ENCODE results near the gene PTPRD.

The PTPRD gene

GRCh38 chr9:9847750-9848149 lies 765.1 kb downstream of the PTPRD start:
- no peak for DNase-seq

DNA sequence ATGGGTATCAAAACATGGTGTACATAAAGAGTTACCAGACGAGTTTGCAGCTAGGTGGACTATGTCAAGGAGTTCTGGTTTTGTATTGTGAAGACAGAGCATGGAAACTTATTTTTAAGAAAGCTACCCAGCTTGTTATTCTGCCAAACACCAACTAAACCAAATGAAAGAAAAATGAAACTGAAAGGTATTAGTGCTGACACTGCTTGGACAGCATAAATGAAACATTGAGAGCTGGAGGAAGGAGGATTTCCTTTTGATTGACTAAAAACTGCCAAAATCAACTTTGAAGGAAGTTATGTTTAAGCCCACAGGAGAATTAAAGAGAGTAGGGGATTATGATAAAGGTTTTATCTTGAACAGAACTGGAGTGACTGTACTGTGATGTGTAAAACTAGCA lies 766.2 kb downstream of the PTPRD start:
- no peak for DNase-seq

DNA sequence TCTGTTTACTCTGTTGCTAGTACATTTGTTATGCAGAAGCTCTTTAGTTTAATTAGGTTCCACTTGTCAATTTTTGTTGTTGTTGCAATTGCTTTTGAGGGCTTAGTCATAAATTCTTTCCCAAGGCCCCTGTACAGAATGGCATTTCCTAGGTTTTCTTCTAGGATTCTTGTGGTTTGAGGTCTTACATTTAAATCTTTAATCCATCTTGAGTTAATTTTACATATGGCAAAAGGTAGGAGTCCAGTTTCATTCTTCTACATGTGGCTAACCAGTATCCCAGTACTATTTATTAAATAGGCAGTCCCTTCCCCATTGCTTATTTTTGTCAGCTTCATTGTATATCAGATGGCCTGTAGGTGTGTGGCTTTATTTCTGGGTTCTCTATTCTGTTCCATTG lies 792.4 kb downstream of the PTPRD start:
- DNase-seq: no peak

GRCh38 chr9:9819886-9820285 lies 792.9 kb downstream of the PTPRD start:
- DNase-seq: no peak

DNA sequence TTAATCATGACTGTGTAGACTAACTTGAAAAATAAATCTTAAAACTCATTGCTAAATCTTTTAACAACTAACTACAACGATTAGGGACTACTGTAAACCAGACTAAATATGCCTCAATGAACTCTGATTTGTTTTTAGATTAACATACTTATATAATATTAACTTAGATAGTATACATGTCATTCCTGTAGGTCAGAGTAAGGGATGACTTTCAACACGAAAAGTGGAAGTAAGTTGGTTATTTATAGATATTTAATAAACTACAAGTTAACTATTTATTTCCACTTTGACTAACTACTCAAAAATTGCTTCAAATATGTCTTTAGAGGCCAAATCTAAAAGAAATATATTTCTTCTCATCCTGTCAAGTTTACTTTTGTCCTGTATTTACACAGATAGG lies 795.6 kb downstream of the PTPRD start:
- DNase-seq: no peak

- no peak for DNase-seq
Observed at GRCh38 chr9:9804109-9804508, 808.7 kb downstream of the PTPRD start.

DNA sequence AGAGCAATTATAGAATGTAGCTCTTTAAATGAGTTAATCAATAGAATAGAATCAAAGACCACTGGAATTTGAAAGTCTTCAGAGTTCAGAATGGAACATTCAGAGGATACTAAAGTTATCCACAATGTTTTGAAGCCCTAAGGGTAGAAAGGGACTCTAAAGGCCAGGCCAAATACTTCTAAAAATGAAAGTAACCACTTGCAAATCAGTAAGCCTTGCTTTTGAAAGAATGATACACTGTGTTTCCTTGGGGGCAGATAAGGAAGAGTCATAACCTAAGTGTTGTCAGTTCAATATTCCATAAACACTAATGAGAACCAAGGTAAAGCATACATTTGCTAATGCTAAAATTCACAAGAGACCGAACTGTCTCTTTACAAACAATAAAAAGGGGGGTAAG lies 813.5 kb downstream of the PTPRD start:
- DNase-seq: no peak

GRCh38 chr9:9792144-9792857 lies 820.5 kb downstream of the PTPRD start:
- no peak for DNase-seq

DNA sequence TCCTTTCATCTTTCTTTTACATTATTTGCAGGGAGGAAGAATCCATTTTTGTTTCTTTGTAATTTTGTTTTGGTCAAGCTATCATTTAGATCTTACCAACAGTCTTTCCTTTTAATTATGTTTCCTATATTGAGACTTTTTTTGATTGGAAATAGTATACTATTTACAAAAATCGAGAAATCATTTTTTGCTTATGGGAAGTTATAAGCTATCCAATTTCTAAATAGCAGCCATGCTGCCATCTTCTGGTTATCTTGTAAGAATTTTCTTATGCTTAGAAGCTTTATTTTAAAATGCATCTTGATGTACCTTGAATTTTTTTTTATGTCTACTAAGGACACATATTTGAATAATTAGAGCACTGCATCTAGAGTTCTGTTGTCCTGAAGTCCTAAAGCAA lies 821.2 kb downstream of the PTPRD start:
- DNase-seq: no peak

DNA sequence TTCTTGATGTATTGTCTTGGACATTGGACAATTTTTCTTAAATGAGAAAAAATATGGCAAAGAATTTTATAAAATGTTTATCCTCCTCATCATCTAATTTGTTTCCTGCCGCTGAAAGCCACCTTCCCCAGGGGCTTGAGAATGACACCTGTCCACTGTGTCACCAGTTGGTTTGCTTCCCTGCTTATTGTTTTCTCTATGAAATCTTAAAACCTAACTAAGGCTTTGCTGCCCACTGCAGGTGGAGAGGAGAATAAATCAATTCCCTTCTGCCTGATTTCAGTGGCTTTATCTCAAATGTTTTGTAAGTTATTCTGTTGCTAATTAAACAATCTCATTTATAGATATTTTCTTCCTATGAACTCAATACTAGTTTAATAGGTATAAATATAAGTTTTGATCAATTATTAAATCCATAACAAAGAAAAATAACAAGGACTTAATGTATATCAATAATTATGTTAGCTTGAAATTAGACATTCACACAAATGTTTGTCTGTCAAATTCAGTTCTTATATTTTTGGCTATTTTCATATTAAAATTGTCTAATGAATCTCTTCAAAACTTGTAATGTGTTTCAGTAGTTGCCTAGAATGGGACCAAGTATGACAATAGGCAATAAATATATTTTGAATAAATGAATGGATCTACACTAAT lies 822.5 kb downstream of the PTPRD start:
- peak; percentile 70 for DNase-seq

GRCh38 chr9:9783711-9784110 lies 829.1 kb downstream of the PTPRD start:
- no peak for DNase-seq

GRCh38 chr9:9783211-9783610 lies 829.6 kb downstream of the PTPRD start:
- DNase-seq: no peak

DNA sequence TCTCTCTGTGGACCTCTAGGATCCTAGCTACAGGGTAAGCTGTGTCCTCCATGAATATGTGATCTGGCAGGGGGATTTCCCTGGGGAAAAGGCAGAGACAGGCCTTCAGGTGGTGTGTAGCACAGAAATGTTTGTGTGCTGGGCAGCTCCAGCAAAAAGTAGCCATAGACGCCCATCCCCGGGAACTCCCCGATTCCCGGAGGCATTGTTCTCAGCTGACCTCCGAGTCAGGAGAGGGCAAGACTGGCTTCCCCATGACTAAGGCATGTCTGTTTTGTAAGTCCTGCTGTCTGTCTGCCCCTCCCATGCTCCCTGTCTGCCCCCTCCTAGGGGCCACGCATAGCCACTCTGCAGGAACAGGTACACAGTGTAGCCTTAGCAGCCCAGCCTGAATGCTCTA lies 834.5 kb downstream of the PTPRD start:
- no peak for DNase-seq

DNA sequence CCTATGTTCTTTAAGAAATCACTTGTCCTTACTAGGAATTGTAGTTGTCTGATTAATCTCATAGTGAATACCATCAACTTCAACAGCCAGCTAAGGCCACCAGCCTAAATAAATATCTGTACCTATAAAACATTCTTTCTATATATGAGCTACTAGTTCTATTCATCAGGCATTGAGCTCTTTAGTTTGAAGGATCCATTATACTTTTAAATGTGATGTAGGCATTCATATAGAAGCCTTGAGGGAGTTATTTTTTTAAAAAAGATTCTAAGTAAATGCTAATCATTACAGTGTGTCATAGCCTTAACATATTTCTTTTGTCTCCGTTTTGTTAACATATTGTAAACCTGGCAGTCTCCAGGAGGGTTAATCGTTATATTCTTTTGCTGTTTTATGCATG lies 838.3 kb downstream of the PTPRD start:
- no peak for DNase-seq

- DNase-seq: no peak
Observed at GRCh38 chr9:9771314-9771713, 841.5 kb downstream of the PTPRD start.

- no peak for DNase-seq
Observed at GRCh38 chr9:9764821-9765220, 848.0 kb downstream of the PTPRD start.

- no peak for DNase-seq
Observed at GRCh38 chr9:9754186-9754585, 858.6 kb downstream of the PTPRD start.

- no peak for DNase-seq
Observed at GRCh38 chr9:9753266-9753665, 859.5 kb downstream of the PTPRD start.

- no peak for DNase-seq
Observed at GRCh38 chr9:9752722-9753121, 860.1 kb downstream of the PTPRD start.

DNA sequence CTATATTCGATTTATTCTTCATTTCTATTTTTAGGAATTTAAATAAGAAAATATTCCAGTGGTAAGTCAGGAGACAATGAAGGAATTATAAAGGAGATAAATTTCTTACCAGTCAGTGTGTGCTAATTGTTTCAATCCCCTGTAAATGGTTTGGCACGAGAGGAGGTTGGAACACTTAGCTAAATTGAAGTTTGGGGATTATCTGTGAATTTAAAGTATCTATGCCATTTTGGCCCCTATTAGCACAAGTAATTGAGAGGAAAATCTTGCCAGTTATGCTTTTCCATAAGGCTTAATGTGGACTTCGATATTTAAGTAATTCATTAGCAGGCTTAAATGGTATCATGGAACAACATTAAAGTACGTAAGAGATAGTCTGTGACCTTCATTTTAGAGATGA lies 860.8 kb downstream of the PTPRD start:
- no peak for DNase-seq

DNA sequence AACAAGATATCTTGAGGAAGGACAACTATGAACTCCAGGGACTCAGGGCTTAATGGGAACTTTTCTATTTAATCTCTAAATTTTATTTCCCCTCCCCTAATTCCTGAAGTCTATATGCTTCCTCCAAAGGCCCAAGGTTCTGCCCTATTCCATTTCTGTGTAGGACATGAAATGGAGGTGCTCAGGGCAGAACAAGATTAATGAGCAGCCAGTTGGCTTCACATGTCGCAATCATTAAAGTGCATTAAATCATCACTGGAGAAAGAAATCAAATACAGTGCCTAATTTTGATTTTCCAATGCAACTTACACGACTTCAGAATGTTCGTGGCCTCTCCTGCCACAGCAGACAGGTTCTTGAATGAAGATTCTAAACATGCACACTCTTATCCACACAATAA lies 862.1 kb downstream of the PTPRD start:
- DNase-seq: no peak

GRCh38 chr9:9749591-9749990 lies 863.2 kb downstream of the PTPRD start:
- DNase-seq: no peak

DNA sequence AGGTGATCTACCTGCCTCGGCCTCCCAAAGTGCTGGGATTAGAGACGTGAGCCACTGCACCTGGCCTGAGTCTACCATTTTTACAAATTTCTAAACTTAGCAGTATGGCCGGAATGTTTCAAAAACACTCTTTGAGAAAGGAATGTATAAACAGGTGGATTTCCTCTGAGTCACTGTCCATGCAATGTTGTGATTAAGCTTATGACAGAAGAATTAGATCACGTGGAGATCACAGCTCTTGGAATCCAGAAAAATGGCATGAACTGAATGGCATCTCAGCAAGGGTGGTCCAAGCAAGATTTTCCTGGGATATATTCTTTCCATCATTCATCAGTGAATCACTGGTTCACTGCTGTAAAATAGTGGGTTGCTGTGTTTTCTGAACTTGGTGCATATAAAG lies 865.0 kb downstream of the PTPRD start:
- DNase-seq: no peak

DNA sequence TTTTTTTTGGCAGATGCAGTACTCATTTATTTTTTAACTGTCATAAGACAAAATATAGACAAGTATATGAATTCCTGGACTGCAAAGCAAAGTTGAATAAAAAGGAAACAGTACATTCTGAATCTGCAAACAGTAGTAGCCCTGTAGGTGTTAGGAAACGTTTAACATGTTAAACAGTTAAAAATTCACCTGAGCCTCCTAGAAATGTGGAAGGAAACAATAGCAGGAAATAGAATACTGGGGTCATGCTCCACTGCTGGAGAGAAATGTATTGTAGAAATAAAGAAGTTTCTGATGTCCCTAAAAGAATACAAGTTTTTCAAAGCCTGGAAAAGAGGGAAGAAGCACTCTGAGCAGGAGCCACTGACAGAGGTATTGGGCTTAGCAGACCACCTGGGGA lies 866.0 kb downstream of the PTPRD start:
- no peak for DNase-seq

DNA sequence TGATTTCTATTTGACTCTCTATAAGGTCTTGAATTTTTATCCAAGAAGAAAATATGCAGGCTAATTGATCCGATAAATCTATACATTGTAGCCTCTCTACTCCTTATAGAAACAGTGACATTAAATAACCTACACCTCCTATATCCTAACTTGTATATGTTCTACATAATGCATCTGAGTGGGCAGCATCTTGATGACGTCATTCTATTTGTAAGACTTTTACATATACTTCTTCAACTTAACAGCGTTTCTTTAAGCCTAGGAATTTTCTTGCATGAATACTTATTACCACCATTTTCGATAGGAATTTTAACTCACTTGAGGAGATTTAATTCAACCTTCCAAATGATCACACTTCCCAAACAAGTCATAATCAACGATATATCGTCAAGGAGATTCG lies 869.0 kb downstream of the PTPRD start:
- DNase-seq: no peak

Measured in NCI-H2171 treated with DMSO at 0.1 percent for 48 hours (cell line).